GM19372 (cell line): ENCODE measurements around the gene PPP6R3.

ENCODE experiments used
- ATAC-seq: cut with Tn5 transposase; IDR thresholded peaks from one replicate; pipeline ENCODE4 v1.9.1; 2021; ENCODE audit warnings: mild to moderate bottlenecking, low read depth, moderate library complexity; ENCODE audit not compliant: unreplicated experiment

The PPP6R3 gene

GRCh38 chr11:68549789-68550484 lies 89.4 kb downstream of the PPP6R3 start:
- ATAC-seq: no peak

GRCh38 chr11:68550485-68550817 lies 89.9 kb downstream of the PPP6R3 start:
- no peak for ATAC-seq

- no peak for ATAC-seq
Observed at GRCh38 chr11:68551223-68551622, 90.7 kb downstream of the PPP6R3 start.

- no peak for ATAC-seq
Observed at GRCh38 chr11:68551777-68552176, 91.2 kb downstream of the PPP6R3 start.

GRCh38 chr11:68552542-68552941 lies 92.0 kb downstream of the PPP6R3 start:
- no peak for ATAC-seq

GRCh38 chr11:68560216-68560615 lies 99.7 kb downstream of the PPP6R3 start:
- ATAC-seq: no peak

- no peak for ATAC-seq
Observed at GRCh38 chr11:68563454-68563853, 102.9 kb downstream of the PPP6R3 start.

- ATAC-seq: no peak
Observed at GRCh38 chr11:68564261-68564660, 103.7 kb downstream of the PPP6R3 start.

- ATAC-seq: no peak
Observed at GRCh38 chr11:68565768-68566167, 105.2 kb downstream of the PPP6R3 start.

GRCh38 chr11:68567553-68567952 lies 107.0 kb downstream of the PPP6R3 start:
- ATAC-seq: no peak

- ATAC-seq: no peak
Observed at GRCh38 chr11:68569357-68569756, 108.8 kb downstream of the PPP6R3 start.

GRCh38 chr11:68570691-68571090 lies 110.1 kb downstream of the PPP6R3 start:
- ATAC-seq: no peak

GRCh38 chr11:68574308-68574707 lies 113.8 kb downstream of the PPP6R3 start:
- ATAC-seq: no peak

GRCh38 chr11:68575025-68575665 lies 114.6 kb downstream of the PPP6R3 start:
- no peak for ATAC-seq

GRCh38 chr11:68579455-68579854 lies 118.9 kb downstream of the PPP6R3 start:
- no peak for ATAC-seq

- ATAC-seq: no peak
Observed at GRCh38 chr11:68581439-68581838, 120.9 kb downstream of the PPP6R3 start.

GRCh38 chr11:68581901-68582300 lies 121.3 kb downstream of the PPP6R3 start:
- ATAC-seq: no peak

GRCh38 chr11:68582416-68583040 lies 122.0 kb downstream of the PPP6R3 start:
- ATAC-seq: no peak

- ATAC-seq: no peak
Observed at GRCh38 chr11:68583041-68583446, 122.5 kb downstream of the PPP6R3 start.

GRCh38 chr11:68584097-68584496 lies 123.5 kb downstream of the PPP6R3 start:
- ATAC-seq: no peak

GRCh38 chr11:68584991-68585524 lies 124.5 kb downstream of the PPP6R3 start:
- no peak for ATAC-seq
